Posterior vena cava (tissue), 2 donors: ENCODE results near the gene HMCN2. TPM values are rescaled to one million over a fixed set of nuclear protein-coding genes. Genes with fewer than 3 reads are reported as not detected.
"Not testable (repeated sequence)": the region's sequence is repeated elsewhere in the genome, so short reads cannot be mapped to it uniquely, and the experiment has no call there.

Experiments used
- DNase-seq: peaks from one replicate; pipeline ENCODE4 v3.0.0-alpha.2; 2020; ENCODE audit warnings: low spot score
- intact Hi-C, 2 donors: fragments of 100-400 bp; cut with DNase I; formaldehyde crosslinking; loops; one replicate each; pipeline versions ENCODE4 v1.14.1 to v1.14.2; 2022 to 2023
- total RNA-seq, 2 donors: library from RNA; stranded (reverse); fragmentation: NEBNext Ultra II Directional; extraction: Animal tissue kit (Norgen Biotek cat#: 25700); gene quantifications; one replicate each; pipeline ENCODE4 v1.2.1, GENCODE V29; 2021
- donor health status: DM: yes; HTN: yes; CAD: no.
- donor health status: DM: yes; HTN: yes; CAD: no.

HMCN2 gene
- total RNA-seq, 2 donors from 2014 or later = 98.8 to 224 TPM

GRCh38 chr9:130333712-130334062, 68.1 kb downstream of the HMCN2 start:
- no peak for DNase-seq
- intact Hi-C loops = no loop called here

- intact Hi-C loops = no loop called here
- no peak for DNase-seq
These were observed 69.4 kb downstream of the HMCN2 start for GRCh38 chr9:130334915-130335314.

- intact Hi-C loops = no loop called here
These were observed 70.6 kb downstream of the HMCN2 start for GRCh38 chr9:130336027-130336610.

GRCh38 chr9:130336885-130337284, 71.3 kb downstream of the HMCN2 start:
- intact Hi-C loops = no loop called here
- DNase-seq = no peak

More at GRCh38 chr9:130336027-130336610, 70.6 kb downstream of the HMCN2 start:
- no peak for DNase-seq

- no peak for DNase-seq
- intact Hi-C loops = no loop called here
These were observed 71.8 kb downstream of the HMCN2 start for GRCh38 chr9:130337318-130337717.

- no peak for DNase-seq
- intact Hi-C loops = no loop called here
These were observed 72.3 kb downstream of the HMCN2 start for GRCh38 chr9:130337784-130338380.

GRCh38 chr9:130338891-130339290, 73.3 kb downstream of the HMCN2 start:
- intact Hi-C loops, DNase-seq: not testable (repeated sequence)

GRCh38 chr9:130339306-130339705, 73.7 kb downstream of the HMCN2 start:
- intact Hi-C loops = no loop called here
- no peak for DNase-seq

- intact Hi-C loops = loop anchor here (10.0 kb wide), 2 partner anchors 215 to 235 kb away; no protein-coding TSS in a partner anchor
- no peak for DNase-seq
These were observed 74.5 kb downstream of the HMCN2 start for GRCh38 chr9:130340011-130340410.

GRCh38 chr9:130340557-130340956, 75.0 kb downstream of the HMCN2 start:
- intact Hi-C loops = loop anchor here (10.0 kb wide), 2 partner anchors 216 to 236 kb away; no protein-coding TSS in a partner anchor
- not testable (repeated sequence) for DNase-seq

- no peak for DNase-seq
- intact Hi-C loops = loop anchor here (10.0 kb wide), 2 partner anchors 216 to 236 kb away; no protein-coding TSS in a partner anchor
These were observed 75.6 kb downstream of the HMCN2 start for GRCh38 chr9:130341128-130341527.

GRCh38 chr9:130341839-130342713, 76.5 kb downstream of the HMCN2 start:
- intact Hi-C loops = loop anchor here (10.0 kb wide), 2 partner anchors 217 to 237 kb away; no protein-coding TSS in a partner anchor
- no peak for DNase-seq

- DNase-seq = no peak
- intact Hi-C loops = loop anchor here (10.0 kb wide), 2 partner anchors 218 to 238 kb away; no protein-coding TSS in a partner anchor
These were observed 77.1 kb downstream of the HMCN2 start for GRCh38 chr9:130342714-130343085.

GRCh38 chr9:130343445-130343918, 77.9 kb downstream of the HMCN2 start:
- DNase-seq = no peak

GRCh38 chr9:130344366-130344765, 78.8 kb downstream of the HMCN2 start:
- intact Hi-C loops = loop anchor here (10.0 kb wide), 2 partner anchors 220 to 240 kb away; no protein-coding TSS in a partner anchor
- DNase-seq = no peak

More at GRCh38 chr9:130343445-130343918, 77.9 kb downstream of the HMCN2 start:
- intact Hi-C loops = loop anchor here (10.0 kb wide), 2 partner anchors 219 to 239 kb away; no protein-coding TSS in a partner anchor

GRCh38 chr9:130345009-130345896, 79.7 kb downstream of the HMCN2 start:
- intact Hi-C loops = loop anchor here (10.0 kb wide), 2 partner anchors 220 to 240 kb away; no protein-coding TSS in a partner anchor

GRCh38 chr9:130345897-130346385, 80.4 kb downstream of the HMCN2 start:
- no peak for DNase-seq
- intact Hi-C loops = loop anchor here (10.0 kb wide), 2 partner anchors 221 to 241 kb away; no protein-coding TSS in a partner anchor

More at GRCh38 chr9:130345009-130345896, 79.7 kb downstream of the HMCN2 start:
- DNase-seq = no peak

- no peak for DNase-seq
- intact Hi-C loops = loop anchor here (10.0 kb wide), 2 partner anchors 222 to 242 kb away; no protein-coding TSS in a partner anchor
These were observed 80.9 kb downstream of the HMCN2 start for GRCh38 chr9:130346431-130346830.
